OCI-LY7 (cell line): ENCODE data around the gene RIIAD1. TPM values are rescaled to one million over a fixed set of nuclear protein-coding genes. Genes with fewer than 3 reads are reported as not detected.

ENCODE experiments used
- BruUV-seq: library from RNA; stranded (reverse); fragments of 400-500 nt; replicated peaks from 2 replicates; lab custom pipeline; 2021; lab: Mats Ljungman, UMichigan
- CTCF ChIA-PET: fragments of 300-600 bp; sonication (Branson Sonifier 250); formaldehyde crosslinking; loops from one replicate; lab custom pipeline; 2022; ENCODE audit warnings: antibody characterized with exemption; ENCODE audit not compliant: unreplicated experiment; lab: Charles Lee
- POLR2A ChIA-PET: fragments of 300-600 bp; sonication (Branson Sonifier 250); formaldehyde crosslinking; loops from one replicate; lab custom pipeline; 2022; ENCODE audit warnings: antibody characterized with exemption; lab: Charles Lee
- DNase-seq: peaks from one replicate; pipeline ENCODE4 v3.0.0-alpha.2; 2015; ENCODE audit warnings: low spot score
- H2AFZ ChIP-seq: fragments of 200-600 bp; sonication (generic), shearing (Covaris generic); 2 replicates; pipeline ENCODE4 v1.6.1; 2014; ENCODE audit warnings: mild to moderate bottlenecking, antibody characterized with exemption, low read length, moderate library complexity
- H3K27ac ChIP-seq: fragments of 200-600 bp; sonication (generic); 2 replicates; pipeline ENCODE4 v1.5.1; 2014; ENCODE audit warnings: mixed run types, low read depth, mild to moderate bottlenecking, moderate library complexity, low read length, inconsistent platforms; ENCODE audit not compliant: poor library complexity, severe bottlenecking
- H3K36me3 ChIP-seq: fragments of 200-600 bp; sonication (generic); 2 replicates; pipeline ENCODE4 v1.6.1; 2014; ENCODE audit warnings: mild to moderate bottlenecking, antibody characterized with exemption, low read length, moderate library complexity, mixed read lengths; ENCODE audit not compliant: insufficient read depth
- H3K4me1 ChIP-seq: fragments of 200-600 bp; sonication (generic); 2 replicates; pipeline ENCODE4 v1.5.1; 2014; ENCODE audit warnings: mild to moderate bottlenecking, low read length; ENCODE audit not compliant: insufficient read depth, poor library complexity, severe bottlenecking
- H3K4me2 ChIP-seq: fragments of 200-600 bp; sonication (generic); 2 replicates; pipeline ENCODE4 v1.6.1; 2014; ENCODE audit warnings: mild to moderate bottlenecking, low read length
- H3K4me3 ChIP-seq: fragments of 200-600 bp; sonication (generic); 2 replicates; pipeline ENCODE4 v1.5.1; 2014; ENCODE audit warnings: mild to moderate bottlenecking, low read depth, low read length; ENCODE audit not compliant: poor library complexity, severe bottlenecking
- H3K79me2 ChIP-seq: fragments of 200-600 bp; sonication (generic); 2 replicates; pipeline ENCODE4 v1.6.1; 2016; ENCODE audit warnings: low read depth, mild to moderate bottlenecking, low read length, moderate library complexity, mixed read lengths; ENCODE audit not compliant: insufficient read depth
- H3K9me2 ChIP-seq: fragments of 200-600 bp; sonication (generic); 2 replicates; pipeline ENCODE4 v1.6.1; 2016; ENCODE audit warnings: mild to moderate bottlenecking, low read length, mixed read lengths; ENCODE audit not compliant: insufficient read depth
- H3K9me3 ChIP-seq: fragments of 200-600 bp; sonication (generic); 2 replicates; pipeline ENCODE4 v1.6.1; 2014; ENCODE audit warnings: mild to moderate bottlenecking, mixed run types, low read length, mixed read lengths
- H4K20me1 ChIP-seq: fragments of 200-600 bp; sonication (generic); 2 replicates; pipeline ENCODE4 v1.6.1; 2014; ENCODE audit warnings: mild to moderate bottlenecking, antibody characterized with exemption, low read length, moderate library complexity, mixed read lengths; ENCODE audit not compliant: insufficient read depth
- CTCF ChIP-seq: fragments of 200-600 bp; sonication (generic); conservative IDR thresholded peaks from 2 replicates; pipeline ENCODE4 v1.5.1; 2014; ENCODE audit warnings: mild to moderate bottlenecking, antibody characterized with exemption, low read length, moderate library complexity, mixed read lengths
- EZH2phosphoT487 ChIP-seq: fragments of 200-600 bp; sonication (generic); IDR thresholded peaks from 2 replicates; pipeline ENCODE4 v1.6.1; 2018; ENCODE audit warnings: low read depth, borderline replicate concordance, mild to moderate bottlenecking, mixed run types, antibody characterized with exemption, low read length, moderate library complexity, mixed read lengths
- intact Hi-C: fragments of 100-400 bp; cut with micrococcal nuclease; formaldehyde crosslinking; loops from one replicate; pipeline ENCODE4 v1.10.0; 2022; ENCODE audit not compliant: unreplicated experiment
- total RNA-seq, 2 experiments: library from RNA; depleted of rRNA in 1 of 2; stranded (reverse); fragments of >200 nt in 1 of 2; shearing (Covaris generic) in 1 of 2; gene quantifications; 2 replicates each; pipeline ENCODE4 v1.2.3, GENCODE V29; 2014 to 2022

The RIIAD1 gene
- total RNA-seq, 2 experiments from 2014 or later: not detected

GRCh38 chr1:151705146-151705545, 16.2 kb upstream of the RIIAD1 start:
- Histone ChIP-seq H3K4me2 (no peak overlapping the region), H3K36me3 (0 out of 2 replicates have a peak, but pooled peaks cover 8% of the 10 kb centered on the region), H3K4me3 (no peak overlapping the region), H3K9me2 (no peaks in the 10 kb centered on the region), H3K79me2 (no peaks in the 10 kb centered on the region), H3K9me3 (no peaks in the 10 kb centered on the region), H3K27ac (no peak overlapping the region), H4K20me1 (no peaks in the 10 kb centered on the region), H2AFZ (no peak overlapping the region), H3K4me1 (no peaks in the 10 kb centered on the region)
- no peak for DNase-seq
- no peak for TF ChIP-seq EZH2phosphoT487
- no peak for TF ChIP-seq CTCF
- no TSS peak for BruUV-seq
- CTCF ChIA-PET: no interaction called here
- intact Hi-C loops: no loop called here
- POLR2A ChIA-PET: no interaction called here

DNA sequence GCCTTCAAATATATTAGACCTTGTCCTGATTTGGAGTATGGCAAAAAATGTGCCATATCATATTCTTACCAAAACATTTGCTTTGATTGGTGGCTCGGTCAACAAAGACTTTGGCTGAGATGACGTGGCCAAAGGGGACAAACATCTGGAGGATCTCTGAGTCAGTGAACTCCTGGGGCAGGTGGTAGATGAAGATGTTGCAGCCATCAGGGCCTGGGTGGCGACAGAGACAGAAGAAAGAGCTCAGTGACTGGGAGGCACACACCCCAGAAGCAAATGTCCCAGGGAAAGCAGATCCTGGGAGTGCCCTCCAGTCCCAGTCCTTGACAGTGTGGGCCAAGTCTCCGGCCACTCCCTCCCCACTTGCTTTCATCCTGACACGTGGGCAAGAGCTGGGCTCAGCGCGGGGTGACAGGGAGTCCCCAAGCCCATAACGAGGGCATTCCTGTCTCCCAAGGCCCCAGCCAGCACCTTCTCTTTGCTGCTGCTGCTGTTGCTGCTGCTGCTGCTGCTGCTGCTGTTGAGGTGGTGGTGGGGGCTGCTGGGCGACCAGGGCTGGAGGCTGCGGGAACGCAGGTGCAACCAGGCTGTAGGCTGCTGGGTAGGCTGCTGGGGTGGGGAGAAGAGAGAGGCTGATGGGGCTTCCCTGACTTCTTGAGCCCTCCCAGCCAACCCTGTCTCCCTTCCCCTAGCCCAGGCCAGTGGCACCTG, 15.4 kb upstream of the RIIAD1 start:
- H3K9me2 ChIP-seq: no peaks in the 10 kb centered on the region
- no peaks in the 10 kb centered on the region for H4K20me1 ChIP-seq
- H3K36me3 ChIP-seq: 0 out of 2 replicates have a peak, but pooled peaks cover 7% of the 10 kb centered on the region
- BruUV-seq: no TSS peak
- no peaks in the 10 kb centered on the region for H3K79me2 ChIP-seq
- intact Hi-C loops: no loop called here
- H3K4me2 ChIP-seq: no peak overlapping the region
- no peak overlapping the region for H3K27ac ChIP-seq
- CTCF ChIA-PET: no interaction called here
- no peak overlapping the region for H3K4me3 ChIP-seq
- peak; percentile 34 for DNase-seq
- H2AFZ ChIP-seq: no peak overlapping the region
- H3K4me1 ChIP-seq: no peaks in the 10 kb centered on the region
- TF ChIP-seq CTCF: 0 out of 2 replicates have a peak, but pooled peaks have one; percentile 17
- no peak for TF ChIP-seq EZH2phosphoT487
- H3K9me3 ChIP-seq: no peaks in the 10 kb centered on the region
- POLR2A ChIA-PET: no interaction called here
